RWPE1 (cell line): ENCODE measurements around the gene IZUMO4.

Source experiments
- CTCF ChIA-PET: fragments of 350-600 bp; sonication (Branson Sonifier 250); formaldehyde crosslinking; extraction: SDS; loops from one replicate; lab custom pipeline; 2021; lab: Yijun Ruan, JAX
- POLR2A ChIA-PET: fragments of 400-600 bp; formaldehyde crosslinking; extraction: SDS; loops from one replicate; lab custom pipeline; 2020; ENCODE audit warnings: antibody characterized with exemption; ENCODE audit not compliant: low non-redundant PET; lab: Yijun Ruan, JAX
- DNase-seq: peaks from one replicate; pipeline ENCODE4 v3.0.0; 2012; ENCODE audit warnings: low spot score
- H3K27ac ChIP-seq: fragments of 450-650 bp; 2 replicates; pipeline ENCODE4 v1.5.1; 2017
- CTCF ChIP-seq: fragments of 450-650 bp; conservative IDR thresholded peaks from 2 replicates; pipeline ENCODE4 v1.5.1; 2017; ENCODE audit warnings: low read depth, mild to moderate bottlenecking

Gene IZUMO4

GRCh38 chr19:2109046-2109864, 12.5 kb downstream of the IZUMO4 start:
- ChIA-PET CTCF (interaction anchor here (0.6 kb wide), 1 partner anchor 157 kb away, joined by 3 read pairs; no protein-coding TSS in a partner anchor), POLR2A (no interaction called here)
- H3K27ac ChIP-seq, result peak overlapping the region; percentile 32
- TF ChIP-seq CTCF, result no peak
- no peak for DNase-seq

- POLR2A ChIA-PET, result no interaction called here
Observed at GRCh38 chr19:2110822-2111221, 14.1 kb downstream of the IZUMO4 start.

GRCh38 chr19:2111425-2111824, 14.7 kb downstream of the IZUMO4 start:
- peak overlapping the region; percentile 5; the same call in 1 of the 2 replicates for H3K27ac ChIP-seq
- POLR2A ChIA-PET, result no interaction called here
- TF ChIP-seq CTCF, result no peak
- CTCF ChIA-PET, result no interaction called here
- no peak for DNase-seq

More at GRCh38 chr19:2110822-2111221, 14.1 kb downstream of the IZUMO4 start:
- H3K27ac ChIP-seq, result peak overlapping the region; percentile 5; the same call in 1 of the 2 replicates
- no peak for DNase-seq
- CTCF ChIA-PET, result no interaction called here
- no peak for TF ChIP-seq CTCF

- peak overlapping the region; percentile 5; the same call in 1 of the 2 replicates for H3K27ac ChIP-seq
- no peak for DNase-seq
- TF ChIP-seq CTCF, result no peak
- ChIA-PET CTCF (no interaction called here), POLR2A (no interaction called here)
Observed at GRCh38 chr19:2111886-2112285, 15.2 kb downstream of the IZUMO4 start.

- no peak for TF ChIP-seq CTCF
- H3K27ac ChIP-seq, result peak overlapping the region; percentile 66
- CTCF ChIA-PET, result no interaction called here
- POLR2A ChIA-PET, result no interaction called here
- DNase-seq, result no peak
Observed at GRCh38 chr19:2112516-2113320, 16.0 kb downstream of the IZUMO4 start.

- H3K27ac ChIP-seq, result peak overlapping the region; percentile 66
- POLR2A ChIA-PET, result no interaction called here
- DNase-seq, result peak; percentile 41
- CTCF ChIA-PET, result no interaction called here
- no peak for TF ChIP-seq CTCF
Observed at GRCh38 chr19:2113439-2114211, 16.9 kb downstream of the IZUMO4 start.
